Transverse colon (tissue), 3 donors: ENCODE measurements around the gene PCSK6.

ENCODE experiments used
- EP300 ChIP-seq: sonication (generic); formaldehyde crosslinking; IDR thresholded peaks from one replicate; pipeline ENCODE4 v1.6.1; 2017; ENCODE audit warnings: antibody characterized with exemption, low read depth
- POLR2A ChIP-seq: fragments of 450-650 bp; IDR thresholded peaks from one replicate; pipeline ENCODE4 v1.6.1; 2016; ENCODE audit warnings: antibody characterized with exemption, mild to moderate bottlenecking, moderate library complexity
- TF ChIP-seq, protein P1 (sequence below), 5 experiments: fragments of 200-600 bp in 3 of 5; fragments of 450-650 bp in 2 of 5; sonication (generic) in 3 of 5; IDR thresholded peaks; 1 replicate in 2 of 5; 2 replicates in 3 of 5; pipeline ENCODE4 v1.5.1; 2016 to 2017; ENCODE audit warnings: antibody characterized with exemption in 5 of 5, inconsistent platforms in 3 of 5, mild to moderate bottlenecking in 2 of 5, moderate library complexity in 1 of 5

DNA sequence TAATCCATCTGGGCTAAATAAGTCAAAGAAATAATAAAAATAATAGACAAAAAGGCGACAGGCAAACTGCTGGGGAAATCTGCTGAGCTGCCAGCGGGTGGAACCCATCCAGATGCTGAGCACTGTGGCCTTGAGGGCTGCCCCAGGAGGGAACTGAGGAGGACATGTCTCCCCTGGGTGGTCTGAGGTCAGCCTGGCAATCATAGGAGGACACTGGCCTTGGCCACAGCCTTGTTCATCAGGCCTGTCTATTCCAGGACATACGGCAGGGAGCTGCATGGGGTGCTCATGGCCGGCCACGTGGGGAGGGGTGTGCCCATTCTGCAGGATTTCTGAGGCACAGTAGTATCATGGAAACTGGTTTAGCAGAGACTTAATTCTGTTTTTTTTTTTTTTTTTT, 173.0 kb downstream of the PCSK6 start:
- TF ChIP-seq, protein P1, sequence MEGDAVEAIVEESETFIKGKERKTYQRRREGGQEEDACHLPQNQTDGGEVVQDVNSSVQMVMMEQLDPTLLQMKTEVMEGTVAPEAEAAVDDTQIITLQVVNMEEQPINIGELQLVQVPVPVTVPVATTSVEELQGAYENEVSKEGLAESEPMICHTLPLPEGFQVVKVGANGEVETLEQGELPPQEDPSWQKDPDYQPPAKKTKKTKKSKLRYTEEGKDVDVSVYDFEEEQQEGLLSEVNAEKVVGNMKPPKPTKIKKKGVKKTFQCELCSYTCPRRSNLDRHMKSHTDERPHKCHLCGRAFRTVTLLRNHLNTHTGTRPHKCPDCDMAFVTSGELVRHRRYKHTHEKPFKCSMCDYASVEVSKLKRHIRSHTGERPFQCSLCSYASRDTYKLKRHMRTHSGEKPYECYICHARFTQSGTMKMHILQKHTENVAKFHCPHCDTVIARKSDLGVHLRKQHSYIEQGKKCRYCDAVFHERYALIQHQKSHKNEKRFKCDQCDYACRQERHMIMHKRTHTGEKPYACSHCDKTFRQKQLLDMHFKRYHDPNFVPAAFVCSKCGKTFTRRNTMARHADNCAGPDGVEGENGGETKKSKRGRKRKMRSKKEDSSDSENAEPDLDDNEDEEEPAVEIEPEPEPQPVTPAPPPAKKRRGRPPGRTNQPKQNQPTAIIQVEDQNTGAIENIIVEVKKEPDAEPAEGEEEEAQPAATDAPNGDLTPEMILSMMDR (IDR thresholded peaks at IDR 0.05) = no peak
- TF ChIP-seq EP300 = no peak
- no peak for TF ChIP-seq POLR2A
